Measurements from ENCODE around the gene ARMC2. TPM values are rescaled to one million over a fixed set of nuclear protein-coding genes. Genes with fewer than 3 reads are reported as not detected.
A peak's percentile ranks its signal among the peaks of the same experiment; 100 is the strongest.

Gene ARMC2
- polyA plus RNA-seq, 1 experiment: 5.1 TPM

DNA sequence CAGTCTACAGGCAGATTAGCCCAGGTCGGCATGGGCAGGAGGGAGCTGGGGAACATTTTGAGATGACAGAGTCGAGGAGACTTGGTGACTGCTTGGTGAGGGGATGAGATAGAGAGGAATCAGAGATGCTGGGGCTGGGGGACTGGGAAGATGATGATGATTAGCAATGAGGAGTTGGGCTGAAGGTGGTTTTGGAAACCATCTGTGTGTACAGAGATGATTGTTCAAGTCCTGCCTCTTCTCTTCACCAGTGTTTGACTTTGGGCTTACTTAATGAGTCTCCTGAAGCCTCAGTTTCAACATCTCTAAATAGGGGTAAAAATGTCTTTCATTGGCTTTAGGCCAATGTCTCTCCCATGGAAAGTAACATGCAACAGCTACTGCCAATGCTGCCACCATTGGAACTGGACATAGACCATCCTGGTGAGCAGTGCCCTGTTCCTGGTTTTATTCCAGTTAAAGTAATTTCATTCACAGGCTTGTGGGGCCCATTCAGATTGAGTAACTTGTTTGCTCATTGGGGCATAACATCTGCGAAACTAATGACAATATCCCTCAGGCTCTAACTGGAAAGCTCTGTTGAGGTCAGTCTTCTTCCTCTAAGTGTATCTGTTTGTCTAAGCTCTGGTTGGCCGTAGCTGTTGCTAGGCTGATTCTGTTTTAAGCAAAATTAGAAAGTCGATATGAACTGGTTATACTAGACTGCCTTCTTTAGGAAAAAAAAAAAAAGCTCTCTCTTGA, 99.1 kb downstream of the ARMC2 start:
- H3K4me3 ChIP-seq (ENCODE audit: low read depth, low read length): no peak overlapping the region
- no peaks in the 10 kb centered on the region for H3K9me3 ChIP-seq (ENCODE audit: control insufficient read depth, insufficient read depth, low read length)
- no peak for TF ChIP-seq CTCF (IDR thresholded peaks at IDR 0.05; ENCODE audit: low read depth, low read length)
- H3K27me3 ChIP-seq (ENCODE audit: control insufficient read depth, insufficient read depth, low read length): no peaks in the 10 kb centered on the region
- H3K27ac ChIP-seq (ENCODE audit: low read depth, low read length): no peak overlapping the region
- ChIA-PET CTCF (no interaction called here), POLR2A (interaction anchor here (0.7 to 1.7 kb wide), 3 partner anchors 9 to 61 kb away, joined by 3 to 4 read pairs (median 3); no protein-coding TSS in a partner anchor)
- DNase-seq (ENCODE audit: low read depth, low spot score): peak; percentile 20

- H3K4me3 ChIP-seq (ENCODE audit: low read depth, low read length): no peak overlapping the region
- no peak overlapping the region for H3K27ac ChIP-seq (ENCODE audit: low read depth, low read length)
- POLR2A ChIA-PET: interaction anchor here (0.7 kb wide), 1 partner anchor 8 kb away, joined by 3 read pairs; no protein-coding TSS in a partner anchor
- CTCF ChIA-PET: no interaction called here
- H3K9me3 ChIP-seq (ENCODE audit: control insufficient read depth, insufficient read depth, low read length): no peaks in the 10 kb centered on the region; the same call in 1 of the 2 replicates
- no peak for DNase-seq (ENCODE audit: low read depth, low spot score)
- no peaks in the 10 kb centered on the region for H3K27me3 ChIP-seq (ENCODE audit: control insufficient read depth, insufficient read depth, low read length)
- TF ChIP-seq CTCF (IDR thresholded peaks at IDR 0.05; ENCODE audit: low read depth, low read length): no peak
These were observed 100.0 kb downstream of the ARMC2 start for GRCh38 chr6:108948181-108948661.

DNA sequence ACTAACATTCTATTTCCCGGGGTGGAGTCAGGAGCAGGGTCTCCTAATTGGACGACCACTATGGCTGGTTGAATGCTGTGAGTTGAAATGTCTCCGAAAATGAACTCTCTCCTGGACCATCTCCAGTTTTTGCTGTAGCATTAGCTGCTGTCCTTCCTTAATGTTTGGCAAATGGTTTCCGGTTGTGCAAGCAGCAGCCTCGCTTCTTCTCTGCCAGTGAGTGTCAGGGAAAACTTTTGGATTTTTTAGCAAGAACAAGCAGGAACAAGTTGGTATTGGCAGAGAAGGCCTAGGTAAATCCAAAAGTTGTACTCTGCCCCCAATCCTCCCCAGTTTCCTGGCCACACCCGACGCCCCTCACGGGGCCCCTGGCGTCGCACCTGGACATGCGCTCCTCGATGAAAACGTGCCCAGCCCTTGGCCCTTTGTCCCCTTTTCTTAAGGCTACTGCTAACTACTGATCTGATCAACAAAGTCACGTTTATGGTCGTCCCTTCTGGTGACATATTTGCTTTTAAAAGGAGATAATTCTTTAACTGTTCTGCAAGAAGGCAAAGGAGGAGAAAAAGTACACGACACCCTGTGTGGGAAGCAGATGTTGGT, 103.2 kb downstream of the ARMC2 start:
- CTCF ChIA-PET: no interaction called here

GRCh38 chr6:108952776-108953486, 104.7 kb downstream of the ARMC2 start:
- ChIA-PET CTCF (no interaction called here), POLR2A (no interaction called here)
- Histone ChIP-seq H3K27ac (ENCODE audit: low read depth, low read length) (no peak overlapping the region), H3K27me3 (ENCODE audit: control insufficient read depth, insufficient read depth, low read length) (no peaks in the 10 kb centered on the region), H3K4me3 (ENCODE audit: low read depth, low read length) (no peak overlapping the region), H3K9me3 (ENCODE audit: control insufficient read depth, insufficient read depth, low read length) (no peaks in the 10 kb centered on the region; the same call in 1 of the 2 replicates)
- no peak for TF ChIP-seq CTCF (IDR thresholded peaks at IDR 0.05; ENCODE audit: low read depth, low read length)
- DNase-seq (ENCODE audit: low read depth, low spot score): no peak

More for the DNA sequence above, 103.2 kb downstream of the ARMC2 start:
- Histone ChIP-seq H3K9me3 (ENCODE audit: control insufficient read depth, insufficient read depth, low read length) (no peaks in the 10 kb centered on the region; the same call in 1 of the 2 replicates), H3K4me3 (ENCODE audit: low read depth, low read length) (no peak overlapping the region), H3K27me3 (ENCODE audit: control insufficient read depth, insufficient read depth, low read length) (no peaks in the 10 kb centered on the region), H3K27ac (ENCODE audit: low read depth, low read length) (no peak overlapping the region)
- POLR2A ChIA-PET: no interaction called here
- no peak for TF ChIP-seq CTCF (IDR thresholded peaks at IDR 0.05; ENCODE audit: low read depth, low read length)
- DNase-seq (ENCODE audit: low read depth, low spot score): no peak
